ENCODE results near the gene SLC35F3. TPM values are rescaled to one million over a fixed set of nuclear protein-coding genes. Genes with fewer than 3 reads are reported as not detected.

The SLC35F3 gene
- total and polyA plus RNA-seq, 9 donors, result 0.04 to 0.69 (median 0.17) TPM; not detected in 3

GRCh38 chr1:234336359-234336758, 431.9 kb downstream of the SLC35F3 start:
- TF ChIP-seq EP300 (IDR thresholded peaks at IDR 0.05) (no peak), CTCF (IDR thresholded peaks at IDR 0.05) (no peak)
- Histone ChIP-seq H3K9me3 (peaks cover 0 to 2% of the 10 kb centered on the region in 2 donors), H3K27ac (no peak overlapping the region), H3K4me1 (ENCODE audit: insufficient read depth) (no peaks in the 10 kb centered on the region), H3K27me3 (no peaks in the 10 kb centered on the region), H3K36me3 (no peaks in the 10 kb centered on the region), H3K4me3 (no peak overlapping the region)
- intact Hi-C loops (cut with DNase I), result no loop called here
- no peak for DNase-seq
- 81 to 90% (median 89%) methylated on average over 2 of the region's 2 CpGs for WGBS, 3 donors

- no peaks in the 10 kb centered on the region for H3K4me1 ChIP-seq (ENCODE audit: insufficient read depth)
- H3K36me3 ChIP-seq, result no peaks in the 10 kb centered on the region
- DNase-seq, result no peak
- TF ChIP-seq POLR2A (IDR thresholded peaks at IDR 0.05), result no peak
- no peak for TF ChIP-seq CTCF (IDR thresholded peaks at IDR 0.05)
- no peak for TF ChIP-seq EP300 (IDR thresholded peaks at IDR 0.05)
- H3K4me3 ChIP-seq, result no peak overlapping the region
- no peak overlapping the region for H3K27ac ChIP-seq
- no peaks in the 10 kb centered on the region for H3K27me3 ChIP-seq
- intact Hi-C loops (cut with DNase I), result no loop called here
- 96 to 100% (median 96%) methylated on average over 1 of the region's 1 CpG for WGBS, 3 donors
- peaks cover 0 to 2% of the 10 kb centered on the region in 2 donors for H3K9me3 ChIP-seq
Observed at GRCh38 chr1:234337233-234337632, 432.8 kb downstream of the SLC35F3 start.

GRCh38 chr1:234340528-234340927, 436.1 kb downstream of the SLC35F3 start:
- Histone ChIP-seq H3K4me1 (ENCODE audit: insufficient read depth) (no peaks in the 10 kb centered on the region), H3K9me3 (peaks cover 0 to 2% of the 10 kb centered on the region in 2 donors), H3K27me3 (no peaks in the 10 kb centered on the region), H3K36me3 (no peaks in the 10 kb centered on the region), H3K27ac (no peak overlapping the region), H3K4me3 (no peak overlapping the region)
- no peak for DNase-seq
- TF ChIP-seq POLR2A (IDR thresholded peaks at IDR 0.05), result no peak
- no peak for TF ChIP-seq CTCF (IDR thresholded peaks at IDR 0.05)
- no peak for TF ChIP-seq EP300 (IDR thresholded peaks at IDR 0.05)
- intact Hi-C loops (cut with DNase I), result no loop called here
- 86 to 98% (median 88%) methylated on average over 2 of the region's 2 CpGs for WGBS, 3 donors

- no peak for TF ChIP-seq EP300 (IDR thresholded peaks at IDR 0.05)
- no peak for TF ChIP-seq POLR2A (IDR thresholded peaks at IDR 0.05)
- TF ChIP-seq CTCF (IDR thresholded peaks at IDR 0.05), result no peak
- no peaks in the 10 kb centered on the region for H3K36me3 ChIP-seq
- DNase-seq, result no peak
- no peak overlapping the region for H3K4me3 ChIP-seq
- intact Hi-C loops (cut with DNase I), result no loop called here
- WGBS, 3 donors, result 75 to 85% (median 81%) methylated on average over 5 of the region's 5 CpGs
- no peak overlapping the region for H3K27ac ChIP-seq
- peaks cover 0 to 2% of the 10 kb centered on the region in 2 donors for H3K9me3 ChIP-seq
- H3K27me3 ChIP-seq, result no peaks in the 10 kb centered on the region
- no peaks in the 10 kb centered on the region for H3K4me1 ChIP-seq (ENCODE audit: insufficient read depth)
Observed at GRCh38 chr1:234342774-234343173, 438.3 kb downstream of the SLC35F3 start.

All from ovary (tissue), 9 donors.